GM19463 (cell line): Measurements from ENCODE around the gene MYT1.

Experiments
- ATAC-seq: cut with Tn5 transposase; IDR thresholded peaks from one replicate; pipeline ENCODE4 v1.9.1; 2021; ENCODE audit warnings: mild to moderate bottlenecking, moderate library complexity; ENCODE audit not compliant: unreplicated experiment

MYT1 gene

DNA sequence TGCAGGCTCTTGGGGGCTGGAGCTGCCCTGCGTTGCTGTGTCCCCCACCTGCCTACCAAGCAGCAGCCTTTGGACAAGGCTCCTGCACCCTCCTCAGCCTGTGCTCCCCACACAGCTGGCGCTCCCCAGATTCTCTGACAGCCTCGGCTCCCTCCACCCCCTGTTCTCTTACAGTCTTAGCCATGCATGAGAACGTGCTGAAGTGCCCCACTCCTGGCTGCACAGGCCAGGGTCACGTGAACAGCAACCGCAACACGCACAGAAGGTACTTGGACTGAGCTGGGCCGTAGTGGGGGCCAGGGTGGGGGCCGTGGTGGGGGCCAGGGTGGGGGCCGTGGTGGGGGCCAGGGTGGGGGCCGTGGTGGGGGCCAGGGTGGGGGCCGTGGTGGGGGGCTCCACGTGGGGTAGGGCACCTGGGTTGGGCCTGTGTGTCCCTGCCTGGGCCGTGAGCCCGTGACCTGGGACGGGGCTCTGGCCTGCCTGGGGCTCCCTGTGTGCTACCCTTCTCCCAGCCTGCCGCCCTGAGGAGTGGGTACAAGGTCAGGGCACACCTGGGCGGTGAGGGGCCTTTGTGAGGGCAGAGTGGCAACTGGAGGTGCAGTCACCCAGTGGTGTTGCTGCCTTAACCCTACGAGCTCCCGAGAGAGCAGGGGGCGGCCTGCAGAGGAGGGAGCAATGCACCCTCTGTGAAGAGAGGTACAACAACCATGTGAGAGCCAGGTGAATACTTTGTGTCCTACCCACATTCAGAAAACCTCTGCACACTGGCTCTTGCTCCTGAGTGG lies 47.8 kb downstream of the MYT1 start:
- ATAC-seq = no peak

DNA sequence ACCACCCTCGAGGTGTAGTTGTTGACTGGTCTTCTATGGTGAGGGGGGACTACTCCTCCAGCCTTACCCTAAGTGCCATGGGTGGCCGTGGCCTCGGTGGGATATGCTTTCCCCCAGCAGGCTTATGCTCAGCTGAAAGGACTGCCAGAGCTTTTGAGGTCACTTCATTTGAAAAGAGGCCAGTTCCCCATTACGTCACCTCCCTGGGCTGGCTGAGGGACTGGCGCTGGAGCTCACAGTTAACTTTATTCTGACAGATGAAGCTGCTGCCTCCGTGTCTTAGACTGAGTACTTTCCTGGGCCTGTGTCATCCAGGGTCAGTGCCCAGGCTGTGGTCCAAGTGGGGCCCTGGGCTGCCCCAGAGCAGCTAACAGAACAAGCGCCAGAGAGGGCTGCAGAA lies 48.5 kb downstream of the MYT1 start:
- no peak for ATAC-seq

DNA sequence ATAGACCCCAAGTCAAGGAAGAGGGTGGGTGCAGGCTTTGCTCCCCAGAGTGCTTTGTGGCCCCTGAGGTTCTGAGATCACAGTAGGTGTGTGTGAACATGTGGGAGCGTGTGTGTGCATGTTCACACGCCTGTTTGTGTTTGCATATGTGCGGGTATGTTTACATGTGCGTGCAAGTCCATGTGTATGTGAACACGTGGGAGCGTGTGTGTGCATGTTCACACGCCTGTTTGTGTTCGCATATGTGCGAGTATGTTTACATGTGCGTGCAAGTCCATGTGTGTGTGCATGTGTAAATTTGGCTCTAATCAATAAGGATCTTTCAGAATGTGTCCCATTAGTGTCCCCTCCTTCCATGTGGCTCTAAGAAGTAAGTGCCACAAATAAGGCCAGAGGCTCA lies 49.9 kb downstream of the MYT1 start:
- ATAC-seq = no peak

DNA sequence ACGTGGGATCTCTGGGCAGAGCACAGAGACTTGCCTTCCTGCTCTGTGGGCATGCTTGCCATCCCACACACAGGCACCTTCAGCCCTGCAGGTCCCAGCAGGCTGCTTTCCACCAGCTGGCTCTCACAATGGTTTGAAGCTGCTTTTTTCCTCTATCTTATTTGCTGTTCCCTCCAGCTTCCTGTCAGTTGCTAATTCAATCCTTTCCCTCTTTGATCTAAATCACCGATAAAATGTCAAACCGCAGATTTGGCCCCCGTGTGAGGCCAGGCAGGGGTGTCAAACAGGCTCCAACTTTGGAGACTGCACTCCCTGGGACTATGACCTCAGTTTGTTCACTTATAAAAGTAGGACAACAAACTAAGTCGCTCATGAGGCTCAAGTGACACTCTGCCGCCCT lies 50.7 kb downstream of the MYT1 start:
- no peak for ATAC-seq

DNA sequence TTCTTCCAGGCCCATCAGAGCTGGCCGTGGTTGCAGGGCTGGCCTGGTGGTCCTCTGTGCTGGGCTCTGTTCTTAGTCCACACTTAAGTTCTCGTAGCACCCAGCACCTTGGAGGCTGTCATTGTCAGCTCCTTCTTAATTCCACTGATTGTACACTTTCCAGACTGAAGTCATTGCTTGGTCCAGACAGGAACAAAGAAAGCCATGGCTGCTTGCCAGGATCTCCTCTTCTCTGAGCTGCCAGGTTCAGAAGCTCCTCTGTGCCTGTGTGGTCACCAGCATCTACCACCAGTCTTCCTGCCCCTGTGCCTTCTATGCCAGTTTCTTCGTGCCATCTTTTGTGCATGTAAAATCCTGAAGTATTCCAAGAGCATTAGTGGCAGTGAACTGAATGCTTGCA lies 51.8 kb downstream of the MYT1 start:
- no peak for ATAC-seq

DNA sequence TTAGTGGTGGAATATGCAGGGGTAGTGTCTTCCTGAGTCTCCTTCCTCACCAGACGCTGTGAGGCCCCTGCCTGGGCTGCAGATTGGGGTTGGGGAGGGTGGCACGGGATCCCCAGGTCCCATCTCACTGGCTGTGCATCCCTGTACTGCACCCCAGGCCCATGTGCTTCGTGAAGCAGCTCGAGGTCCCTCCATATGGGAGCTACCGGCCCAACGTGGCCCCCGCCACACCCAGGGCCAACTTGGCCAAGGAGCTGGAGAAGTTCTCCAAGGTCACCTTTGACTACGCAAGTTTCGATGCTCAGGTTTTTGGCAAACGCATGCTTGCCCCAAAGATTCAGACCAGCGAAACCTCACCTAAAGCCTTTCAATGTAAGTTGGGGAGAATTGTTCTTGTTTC lies 52.7 kb downstream of the MYT1 start:
- no peak for ATAC-seq

DNA sequence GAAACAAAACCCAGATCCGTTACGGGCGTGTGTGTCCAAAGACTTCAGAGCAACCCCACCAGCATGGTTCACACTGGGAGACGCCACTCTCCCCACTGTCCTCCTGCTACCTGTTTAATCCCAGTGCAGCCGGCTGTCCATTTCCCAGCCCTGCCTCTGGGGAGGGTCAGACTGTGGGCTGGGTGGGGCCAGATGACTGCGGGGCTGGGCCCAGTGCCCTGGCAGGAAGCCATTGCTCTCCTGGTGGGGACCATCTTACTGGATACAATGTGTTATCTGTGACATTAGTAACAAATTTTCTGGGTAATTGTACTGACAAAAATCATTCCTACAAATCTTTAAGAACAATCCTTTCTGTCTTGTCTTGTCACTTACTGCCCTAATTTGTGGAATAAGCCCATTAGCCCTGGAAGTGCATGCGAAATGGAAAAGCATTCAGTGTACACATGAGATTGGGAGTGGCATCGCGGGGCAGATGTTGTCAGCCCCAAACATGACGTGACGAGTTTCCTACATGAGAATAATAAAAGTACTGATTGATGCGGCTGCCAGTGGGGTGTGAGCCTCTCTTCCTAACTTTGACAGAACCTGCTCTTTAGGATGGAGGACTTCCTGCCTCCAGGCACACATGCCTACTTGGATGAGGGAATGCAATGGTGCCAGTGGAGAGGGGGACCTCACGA lies 53.4 kb downstream of the MYT1 start:
- ATAC-seq = no peak

DNA sequence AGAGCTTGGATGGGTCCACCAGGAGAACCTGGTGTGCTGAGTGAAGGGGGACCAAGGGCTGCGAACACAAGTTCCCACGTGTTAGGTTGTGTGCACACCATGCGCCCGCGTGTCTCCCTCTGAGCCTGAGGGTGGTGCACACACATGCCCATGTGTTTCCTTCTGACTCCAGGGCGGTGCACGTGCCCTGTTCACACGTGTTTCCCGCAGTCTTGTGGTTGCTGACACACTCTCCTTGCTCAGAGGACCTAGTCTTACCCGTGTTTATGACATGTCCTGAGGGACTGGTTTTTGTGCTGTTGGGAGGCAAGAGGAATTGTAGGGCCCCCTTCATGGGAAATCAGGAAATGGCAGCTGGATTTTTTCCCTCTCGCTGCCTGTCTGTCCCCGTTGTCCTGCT lies 55.0 kb downstream of the MYT1 start:
- ATAC-seq = no peak

DNA sequence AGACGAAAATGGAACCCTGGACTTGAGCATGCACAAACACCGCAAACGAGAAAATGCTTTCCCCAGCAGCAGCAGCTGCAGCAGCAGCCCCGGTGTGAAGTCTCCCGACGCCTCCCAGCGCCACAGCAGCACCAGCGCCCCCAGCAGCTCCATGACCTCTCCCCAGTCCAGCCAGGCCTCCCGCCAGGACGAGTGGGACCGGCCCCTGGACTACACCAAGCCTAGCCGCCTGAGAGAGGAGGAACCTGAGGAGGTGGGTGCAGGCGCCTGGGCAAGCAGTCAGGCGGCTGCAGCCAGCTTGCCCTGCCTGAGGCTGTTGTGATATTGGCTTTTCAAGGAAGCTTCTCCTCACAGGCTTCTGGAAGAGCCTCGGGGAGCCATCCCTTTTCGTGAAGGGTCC lies 55.5 kb downstream of the MYT1 start:
- ATAC-seq = no peak

DNA sequence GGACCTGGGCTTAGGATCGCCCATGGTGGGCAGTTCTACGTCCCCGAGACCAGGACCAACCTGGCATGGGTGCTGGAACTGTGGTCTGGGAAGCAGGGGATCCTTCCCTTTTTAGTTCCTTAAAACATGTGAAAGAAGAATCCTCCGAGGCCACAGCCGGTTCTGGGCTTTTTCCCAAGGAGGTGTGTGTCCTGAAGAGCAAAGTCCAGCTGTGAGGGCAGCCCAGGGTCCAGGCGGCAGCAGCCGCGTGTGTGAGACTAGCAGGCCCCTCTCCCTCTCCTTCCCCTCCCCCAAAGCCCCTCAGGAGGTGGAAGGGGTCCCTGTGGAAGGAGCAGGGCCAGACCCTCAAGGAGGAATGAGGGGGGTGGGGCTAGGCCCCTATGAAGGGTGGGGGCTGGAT lies 56.2 kb downstream of the MYT1 start:
- ATAC-seq = no peak

DNA sequence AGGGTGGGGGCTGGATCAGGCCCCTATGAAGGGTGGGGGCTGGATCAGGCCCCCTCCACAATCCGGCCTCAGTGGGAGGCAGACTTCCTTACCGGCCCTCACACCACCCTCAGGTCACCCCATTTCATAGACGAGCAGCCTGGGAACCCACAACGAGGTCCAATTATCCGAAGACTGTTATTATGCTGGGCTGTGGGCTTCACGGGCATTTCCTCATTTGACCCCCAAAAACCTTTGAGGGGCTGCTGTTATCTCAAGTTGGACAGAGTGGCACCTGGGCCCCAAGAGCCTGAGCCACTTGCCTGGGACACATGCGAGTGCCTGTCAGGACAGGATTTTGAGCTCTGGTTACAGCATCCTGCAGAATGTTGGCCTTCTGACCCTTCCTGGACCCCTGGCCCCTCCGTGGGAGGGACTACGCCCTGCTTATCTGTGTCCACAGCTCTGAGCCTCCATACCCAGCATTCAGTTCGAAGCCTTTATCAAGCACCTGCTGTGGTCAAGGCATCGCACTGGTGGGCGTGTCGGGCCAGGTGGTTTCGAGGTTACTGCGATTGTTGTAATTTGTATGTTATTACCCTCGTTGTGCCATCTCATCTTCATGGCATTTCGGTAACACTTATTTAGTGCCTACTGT lies 56.8 kb downstream of the MYT1 start:
- no peak for ATAC-seq

DNA sequence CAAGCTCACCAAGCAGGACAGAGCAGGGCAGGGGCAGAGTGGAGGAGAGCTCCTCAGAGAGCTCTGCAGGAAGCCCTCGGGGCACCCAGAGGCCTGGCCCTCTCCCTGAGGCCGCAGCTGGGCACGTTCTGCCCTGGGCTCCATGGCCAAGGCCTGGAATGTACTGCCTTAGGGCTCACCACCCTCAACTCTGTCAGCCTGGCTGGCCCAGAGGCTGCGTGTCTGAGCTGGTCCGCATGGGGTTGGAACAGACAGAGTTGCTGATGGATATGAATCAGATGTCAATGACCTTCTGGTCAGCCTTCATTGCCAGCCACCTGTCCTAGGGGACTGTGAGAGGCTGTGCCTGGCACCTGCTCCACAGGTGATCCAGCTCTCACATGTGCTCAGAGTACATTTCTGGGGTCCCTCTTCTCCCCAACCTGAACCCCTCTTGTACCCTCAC lies 58.1 kb downstream of the MYT1 start:
- ATAC-seq = no peak

DNA sequence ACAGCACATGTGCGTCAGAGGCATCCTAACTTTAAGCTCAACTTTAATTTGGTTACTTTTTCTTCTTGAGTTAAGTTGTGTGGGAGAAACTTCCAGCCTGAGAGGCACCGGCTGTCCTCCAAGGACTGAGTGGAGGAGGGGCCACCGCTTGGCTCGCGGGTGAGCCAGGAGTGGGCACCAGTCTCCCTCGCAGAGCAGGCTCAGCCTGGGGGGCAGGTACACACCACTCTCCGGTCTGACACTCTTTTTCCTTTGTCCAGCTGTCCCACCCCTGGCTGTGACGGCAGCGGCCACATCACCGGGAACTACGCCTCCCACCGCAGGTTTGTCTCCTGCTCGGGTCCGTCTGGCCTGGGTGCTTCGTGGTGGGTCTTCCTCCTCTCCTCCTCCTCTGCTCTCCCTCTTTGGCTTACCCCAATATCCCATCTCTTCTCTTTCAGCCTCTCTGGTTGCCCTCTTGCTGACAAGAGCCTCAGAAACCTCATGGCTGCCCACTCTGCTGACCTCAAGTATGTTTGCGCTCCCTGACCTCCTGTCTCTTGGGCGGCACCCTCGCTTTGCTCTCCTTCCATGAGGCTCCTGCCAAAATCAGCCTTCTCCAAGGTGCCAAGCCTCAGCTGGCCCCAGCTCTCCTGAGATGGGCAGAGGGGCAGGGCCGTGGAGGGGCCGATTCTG lies 58.7 kb downstream of the MYT1 start:
- ATAC-seq = no peak

DNA sequence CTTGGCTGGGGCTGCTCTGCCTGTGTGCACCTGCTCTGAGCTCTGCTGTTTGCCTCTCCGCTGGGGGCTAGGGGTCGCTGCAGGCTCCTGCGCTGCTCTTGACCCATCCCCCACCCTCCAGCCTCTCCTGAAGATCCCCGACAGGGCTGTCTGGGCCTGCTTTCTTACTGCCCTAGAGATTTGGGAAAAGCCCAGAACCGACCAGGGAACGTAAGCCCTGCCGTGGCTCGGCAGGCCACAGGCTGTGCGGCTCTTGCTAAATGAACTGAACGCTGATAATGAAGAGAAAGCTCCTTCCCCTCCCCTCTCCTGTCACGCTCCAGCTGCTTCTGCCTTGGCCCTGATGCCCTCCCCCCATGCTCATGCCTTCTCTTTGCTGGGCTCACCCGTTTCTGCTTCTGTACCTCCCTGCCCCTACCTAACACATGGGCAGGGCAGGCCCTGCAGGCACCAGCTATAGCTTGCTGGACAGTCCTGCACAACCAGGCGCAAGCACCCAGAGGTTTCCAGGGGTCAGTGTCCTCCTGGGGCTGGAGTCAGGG lies 59.3 kb downstream of the MYT1 start:
- no peak for ATAC-seq

DNA sequence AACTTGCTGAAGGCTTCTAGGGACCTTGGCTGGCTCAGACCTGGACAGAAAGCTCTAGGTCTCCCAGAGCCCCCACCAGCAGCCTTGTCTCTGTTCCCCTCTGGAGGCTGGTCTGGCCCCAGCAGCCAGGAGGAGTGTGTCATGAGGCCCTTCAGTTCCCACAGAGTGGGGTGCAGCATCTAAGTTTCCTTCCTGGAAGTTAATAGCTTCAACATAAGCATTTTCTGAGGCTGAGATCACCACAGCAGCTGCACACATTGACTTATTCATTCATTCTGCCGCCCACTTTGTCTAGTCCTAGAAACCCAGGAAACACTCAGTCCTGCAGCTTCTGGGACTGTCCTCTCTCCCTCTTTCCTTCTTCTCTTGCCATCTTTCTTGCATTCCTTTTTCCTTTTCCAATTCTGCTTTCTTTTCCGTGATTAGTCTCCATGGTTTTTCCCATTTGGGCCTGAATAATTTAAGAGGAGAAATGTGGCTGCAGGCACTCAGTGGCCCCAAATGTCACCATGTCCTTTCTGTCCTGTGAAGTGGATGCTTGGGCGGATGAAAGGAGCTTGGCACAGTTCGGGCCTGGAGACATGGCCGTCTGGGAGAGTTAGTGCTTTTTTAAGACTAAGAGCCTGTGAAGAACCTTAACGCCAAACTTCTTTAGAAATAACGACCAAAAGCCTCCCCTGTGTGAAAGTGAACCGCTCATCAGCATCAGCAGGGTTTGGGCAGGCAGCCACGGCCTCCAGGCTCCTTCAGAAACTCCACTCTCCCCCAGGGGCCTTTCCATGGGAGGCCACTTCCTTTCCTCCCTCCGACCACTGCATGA lies 60.3 kb downstream of the MYT1 start:
- ATAC-seq = no peak

DNA sequence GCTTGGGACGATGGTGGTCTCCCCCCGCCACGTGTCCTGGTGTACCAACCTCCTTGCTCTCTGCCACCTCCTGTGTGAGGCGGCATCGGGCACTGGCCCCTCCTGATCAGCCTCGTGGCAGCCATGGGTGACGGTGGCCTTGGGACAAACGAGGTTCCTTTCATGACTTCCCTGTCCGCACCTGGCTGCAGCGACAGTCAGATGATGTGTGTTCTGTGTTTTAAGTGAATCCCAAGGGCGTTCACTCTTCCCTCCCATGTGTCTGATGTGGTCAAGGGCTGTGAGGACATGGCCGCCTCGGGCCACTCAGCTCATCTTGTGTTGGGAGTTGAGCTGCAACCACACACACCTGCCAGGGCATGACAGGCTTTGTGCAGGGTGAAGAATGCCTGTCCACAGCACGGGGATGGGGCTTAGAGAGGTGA lies 60.9 kb downstream of the MYT1 start:
- no peak for ATAC-seq

DNA sequence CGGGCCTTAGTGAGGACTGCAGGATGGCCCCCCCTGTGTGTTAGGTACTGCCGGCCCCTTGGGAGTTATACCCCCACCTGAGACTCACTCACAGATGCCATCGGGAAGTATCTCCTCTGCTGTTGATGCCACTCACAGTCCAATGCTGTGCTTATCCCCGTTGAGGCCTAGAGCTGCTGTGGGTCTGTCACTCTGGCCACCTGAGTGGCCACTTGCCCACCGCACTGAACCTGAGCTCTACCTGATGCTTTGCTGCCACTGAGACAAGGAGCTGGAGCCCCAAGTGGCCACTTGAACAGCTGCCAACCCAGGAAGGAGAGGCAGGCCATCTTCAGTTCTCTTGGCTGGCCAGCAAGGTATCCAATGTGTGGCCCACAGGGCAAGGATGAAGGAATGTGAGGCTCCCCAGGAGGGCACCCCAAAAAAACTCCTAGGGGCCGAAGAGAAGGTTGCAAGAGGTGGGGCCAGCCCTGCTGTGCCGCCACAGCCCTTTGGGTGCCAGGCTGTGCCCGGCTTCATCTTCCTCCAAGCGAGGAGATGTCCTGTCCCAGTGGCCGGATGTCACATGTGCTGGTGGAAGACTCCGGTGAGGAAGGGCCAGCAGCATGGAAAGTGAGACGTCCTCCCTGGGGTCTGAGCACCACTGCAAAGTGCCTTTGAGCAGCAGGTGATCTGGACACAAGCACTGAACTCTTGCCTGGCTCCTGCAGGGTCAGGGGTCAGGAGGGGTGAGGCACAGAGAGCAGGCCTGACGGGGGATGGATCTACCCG lies 61.8 kb downstream of the MYT1 start:
- no peak for ATAC-seq

DNA sequence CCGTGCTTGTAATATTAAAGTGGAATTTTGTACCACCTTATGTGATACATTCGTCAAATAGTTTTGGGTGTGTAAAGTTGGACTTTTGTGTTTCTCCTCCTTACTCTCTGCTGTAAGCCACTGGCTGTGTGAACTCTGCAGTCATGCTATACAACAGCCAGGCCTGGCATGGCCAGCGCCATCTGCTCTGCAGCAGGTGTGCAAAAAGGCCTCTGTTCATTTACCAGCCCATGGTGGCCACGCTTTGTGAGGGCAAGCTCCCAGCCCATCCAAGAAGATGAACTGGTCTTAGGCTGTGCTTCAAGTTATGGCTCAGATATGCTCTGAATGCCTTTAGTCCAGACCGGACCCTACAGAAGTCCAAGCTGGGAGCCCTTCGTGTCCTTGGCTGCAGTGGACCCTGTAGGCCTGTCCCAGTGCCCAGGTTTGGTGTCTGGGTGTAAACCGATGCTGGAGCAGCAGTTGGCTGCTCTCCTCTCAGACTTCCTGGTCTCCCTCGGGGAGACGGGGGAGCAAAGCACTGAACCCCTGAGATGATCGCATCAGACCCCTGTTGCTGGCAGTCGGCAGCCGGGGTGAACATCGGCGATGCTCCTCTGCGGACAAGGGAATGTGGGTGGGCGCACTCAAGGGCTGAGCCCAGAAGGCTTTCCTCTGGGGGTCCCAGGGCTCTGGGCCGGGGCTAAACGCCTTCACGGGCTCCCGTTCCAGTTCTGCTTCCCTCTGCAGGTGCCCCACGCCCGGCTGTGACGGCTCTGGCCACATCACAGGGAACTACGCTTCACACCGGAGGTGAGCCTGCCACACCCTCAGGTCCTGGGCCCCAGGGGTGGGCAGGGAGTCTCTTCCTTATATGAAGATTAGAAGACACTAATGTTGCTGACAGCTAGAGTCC lies 62.7 kb downstream of the MYT1 start:
- ATAC-seq = no peak
